DMS53 (cell line): ENCODE data around the gene TMEM9B.

Experiments used
- DNase-seq: peaks from one replicate; lab custom pipeline; 2025; lab: John Stamatoyannopoulos, UW

TMEM9B gene

GRCh38 chr11:8928981-8929615 is 35.1 kb downstream of the TMEM9B start:
- no peak for DNase-seq

DNA sequence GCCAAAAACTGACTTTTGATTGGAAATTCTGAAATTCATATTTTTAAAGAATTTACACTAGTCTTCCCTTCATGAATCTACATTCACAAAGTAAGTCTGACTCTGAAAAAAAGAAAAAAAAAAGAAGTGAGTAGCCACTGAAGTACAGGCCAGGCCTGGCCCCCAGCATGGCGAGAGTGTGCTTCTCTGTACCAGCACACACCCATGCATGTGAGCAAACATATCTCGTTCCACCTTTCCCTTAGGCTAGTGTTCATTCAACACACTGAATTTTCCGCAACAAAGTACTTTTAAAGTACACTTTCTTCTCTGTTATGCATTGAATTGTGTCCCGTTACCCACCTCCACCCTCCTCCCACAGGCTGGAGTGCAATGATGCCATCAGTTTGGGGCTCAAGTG is 36.0 kb downstream of the TMEM9B start:
- no peak for DNase-seq

DNA sequence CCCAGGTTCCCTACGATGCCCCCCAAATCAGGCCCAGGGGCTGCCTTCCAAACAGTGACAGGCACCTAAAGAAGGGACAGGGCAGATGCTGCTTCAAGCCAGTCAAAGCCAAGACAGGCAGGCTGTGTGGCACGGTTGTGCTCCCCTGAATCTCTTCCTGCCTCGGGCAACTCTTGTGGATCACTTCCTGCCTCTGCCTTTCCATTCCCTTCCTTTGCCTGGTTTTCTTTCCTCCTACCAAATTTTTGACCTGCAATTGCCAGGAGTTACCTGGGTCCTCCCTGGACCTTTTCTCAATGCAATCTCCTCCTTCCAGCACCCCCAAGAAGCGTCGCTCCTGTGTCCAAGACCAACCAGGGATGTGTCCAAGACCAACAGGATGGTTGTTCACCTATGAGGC is 37.0 kb downstream of the TMEM9B start:
- DNase-seq, result no peak

GRCh38 chr11:8926236-8926635 is 38.0 kb downstream of the TMEM9B start:
- DNase-seq, result no peak

GRCh38 chr11:8925711-8926110 is 38.5 kb downstream of the TMEM9B start:
- DNase-seq, result no peak

DNA sequence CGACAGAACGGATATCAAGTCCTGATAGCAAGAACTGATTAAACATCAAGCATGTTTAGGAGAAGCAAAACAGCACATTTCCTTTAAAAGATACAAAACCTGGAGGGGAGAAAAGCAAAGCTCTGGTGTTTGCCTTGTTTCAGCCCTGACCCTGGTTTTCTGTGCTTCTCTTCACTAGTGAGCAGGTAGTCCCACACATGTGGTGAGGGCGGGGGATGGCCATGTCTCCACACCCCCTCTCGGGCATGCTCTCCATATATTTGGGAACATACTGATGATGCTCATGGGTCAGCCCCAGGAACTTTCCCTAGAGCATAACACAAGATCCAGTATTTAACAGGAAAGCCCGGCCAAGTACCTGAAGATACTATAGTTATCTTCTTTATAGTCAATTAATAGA is 41.6 kb downstream of the TMEM9B start:
- no peak for DNase-seq

DNA sequence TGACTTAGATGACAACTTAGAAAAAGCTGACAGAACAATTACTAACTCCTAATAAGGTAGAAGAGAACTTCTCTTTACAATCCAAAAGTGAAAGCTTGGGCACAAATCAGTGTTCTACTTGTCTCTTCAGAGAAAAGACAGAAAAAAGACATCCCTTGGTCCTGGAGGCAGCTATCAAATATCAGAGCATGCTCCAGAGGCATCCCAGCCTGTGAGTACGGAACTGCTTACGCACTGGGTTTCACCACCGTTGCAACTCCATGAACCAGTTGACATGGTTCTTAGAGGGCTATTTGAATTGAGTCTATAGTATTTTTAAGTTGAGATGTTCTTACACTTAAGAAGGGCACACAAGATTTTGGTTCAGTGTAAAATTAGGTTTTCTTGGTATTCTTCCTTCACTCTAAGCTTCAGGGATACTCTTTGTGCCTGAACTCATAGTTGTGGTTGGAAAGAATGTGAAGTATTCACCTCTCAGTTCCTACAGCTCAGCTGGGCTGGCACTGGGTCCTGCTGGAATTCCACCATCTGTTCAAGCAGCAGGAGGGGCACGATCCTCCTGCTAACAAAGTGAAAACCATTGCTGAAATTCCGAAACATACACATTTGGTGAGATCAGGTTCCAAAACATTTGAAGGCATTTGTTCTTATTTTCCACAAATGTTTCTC is 47.0 kb downstream of the TMEM9B start:
- DNase-seq, result no peak

- DNase-seq, result no peak
Observed at GRCh38 chr11:8914661-8915018, 49.6 kb downstream of the TMEM9B start.

GRCh38 chr11:8913961-8914660 is 50.1 kb downstream of the TMEM9B start:
- peak; percentile 65 for DNase-seq

DNA sequence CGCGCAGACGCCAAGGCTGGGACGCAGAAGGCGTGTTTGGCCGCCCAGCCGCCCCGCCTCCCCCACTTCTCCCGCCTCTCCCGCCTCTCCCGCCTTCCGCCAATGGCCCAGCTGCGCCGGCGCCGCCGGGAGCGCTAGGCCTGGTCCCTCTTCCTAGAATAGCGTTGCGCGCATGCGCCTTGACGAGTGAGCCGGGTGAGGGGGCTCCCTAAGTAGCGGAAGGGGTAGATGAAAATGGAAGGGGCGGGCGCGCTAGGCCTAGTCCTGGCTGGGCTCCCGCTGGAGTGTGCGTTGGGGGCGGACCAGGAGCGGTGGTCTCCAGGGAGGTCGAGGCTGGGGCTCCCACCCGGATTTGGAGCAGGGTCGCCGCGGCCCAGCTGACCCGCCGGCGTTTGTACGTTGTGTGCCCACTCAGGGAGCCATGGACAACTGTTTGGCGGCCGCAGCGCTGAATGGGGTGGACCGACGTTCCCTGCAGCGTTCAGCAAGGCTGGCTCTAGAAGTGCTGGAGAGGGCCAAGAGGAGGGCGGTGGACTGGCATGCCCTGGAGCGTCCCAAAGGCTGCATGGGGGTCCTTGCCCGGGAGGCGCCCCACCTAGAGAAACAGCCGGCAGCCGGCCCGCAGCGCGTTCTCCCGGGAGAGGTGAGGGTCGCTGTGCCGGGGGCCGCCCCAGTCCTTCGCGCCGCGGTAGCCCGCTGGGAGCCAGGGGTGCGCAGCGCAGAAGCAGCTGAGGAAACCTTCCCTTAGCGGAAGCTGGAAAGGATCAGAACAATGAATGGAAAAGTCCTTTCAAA is 53.0 kb downstream of the TMEM9B start, which contains the start of gene AKIP1:
Gene AKIP1, plus strand, starts transcription at position 161 of the 795 bp plus-strand sequence. Its CDS starts 261 bp downstream, at position 422.
- peak; percentile 97 for DNase-seq

DNA sequence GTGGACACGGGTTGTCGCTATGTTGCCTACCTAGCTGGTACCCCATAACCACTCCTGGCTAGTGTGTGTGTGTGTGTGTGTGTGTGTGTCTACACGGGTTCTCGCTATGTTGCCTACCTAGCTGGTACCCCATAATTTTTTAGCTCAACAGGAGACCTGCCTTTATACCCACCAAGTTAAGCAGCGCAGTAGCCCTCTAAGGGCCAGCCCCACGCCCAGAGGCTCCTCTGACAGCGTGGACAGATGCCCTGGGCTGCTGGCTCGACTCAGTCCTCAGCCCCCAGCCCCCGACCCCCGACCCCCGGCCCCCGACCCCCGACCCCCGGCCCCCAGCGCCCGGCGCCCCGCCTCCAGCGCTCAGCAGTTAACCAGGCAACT is 53.6 kb downstream of the TMEM9B start:
- DNase-seq, result peak; percentile 64

- DNase-seq, result no peak
Observed at GRCh38 chr11:8908099-8908498, 56.1 kb downstream of the TMEM9B start.

- DNase-seq, result no peak
Observed at GRCh38 chr11:8907116-8907515, 57.1 kb downstream of the TMEM9B start.

- DNase-seq, result no peak
Observed at GRCh38 chr11:8905528-8906165, 58.6 kb downstream of the TMEM9B start.

DNA sequence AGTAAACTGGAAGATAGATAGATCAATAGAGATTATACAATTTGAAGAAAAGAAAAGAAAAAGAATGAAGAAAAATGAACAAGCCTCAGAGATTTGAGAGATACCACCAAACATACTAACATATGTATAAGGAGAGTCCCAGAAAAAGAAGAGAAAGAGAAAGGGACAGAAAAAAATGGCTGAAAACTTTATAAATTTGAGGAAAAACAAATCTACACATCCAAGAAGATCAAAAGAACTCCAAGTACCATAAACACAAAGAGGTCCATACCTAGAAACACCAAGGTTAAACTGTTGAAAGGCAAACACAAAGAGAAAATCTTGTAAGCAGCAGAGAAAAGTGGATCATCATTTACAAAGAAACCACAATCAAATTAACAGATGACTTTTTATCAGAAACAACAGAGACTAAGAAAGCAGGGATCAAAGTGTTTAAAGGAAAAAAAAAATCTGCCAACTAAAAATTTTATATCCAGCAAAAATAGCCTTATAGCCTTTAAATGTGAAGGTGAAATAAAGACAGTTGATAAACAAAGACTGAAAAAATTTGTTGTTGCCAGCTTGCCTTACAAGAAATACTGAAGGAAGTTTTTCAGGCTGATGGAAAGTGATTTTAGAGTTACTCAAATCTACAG is 65.0 kb downstream of the TMEM9B start:
- no peak for DNase-seq
